ENCODE measurements around the gene AUTS2. TPM values are rescaled to one million over a fixed set of nuclear protein-coding genes. Genes with fewer than 3 reads are reported as not detected.

The AUTS2 gene
- total and polyA plus RNA-seq, 10 of the 15 experiments (the other 5 are each of a cell fraction or from before 2014, with no cell fraction given), result 6.4 to 55.6 (median 21.6) TPM

GRCh38 chr7:69889976-69890351 lies 291.7 kb downstream of the AUTS2 start (continued):
- TF ChIP-seq CEBPB (IDR thresholded peaks at IDR 0.05; ENCODE audit: borderline replicate concordance in 1 of 2, low read depth in 2 of 2, low read length in 2 of 2), result 0 out of 4 replicates have a peak, but pooled peaks of 1 of the 2 experiments have one; percentile 41
- no peak for TF ChIP-seq CHD2 (IDR thresholded peaks at IDR 0.05; ENCODE audit: borderline replicate concordance, low read depth, low read length)
- no peak for TF ChIP-seq RAD51 (IDR thresholded peaks at IDR 0.05)
- no peak for TF ChIP-seq POLR2AphosphoS2 (IDR thresholded peaks at IDR 0.05; ENCODE audit: low read depth, low read length)
- TF ChIP-seq HCFC1 (IDR thresholded peaks at IDR 0.05; ENCODE audit: low read length), result no peak
- TF ChIP-seq HDGF (IDR thresholded peaks at IDR 0.05), result no peak
- peak; percentile 67 for TF ChIP-seq RUNX3 (IDR thresholded peaks at IDR 0.05; ENCODE audit: low read length)

GRCh38 chr7:69892790-69893189 lies 294.5 kb downstream of the AUTS2 start:
- no peak overlapping the region for H2AFZ ChIP-seq (ENCODE audit: control insufficient read depth, low read depth, low read length)
- no peaks in the 10 kb centered on the region for H3K36me3 ChIP-seq (ENCODE audit: control insufficient read depth in 2 of 2, insufficient read depth in 2 of 2, low read length in 1 of 2)
- no peak overlapping the region for H3K4me2 ChIP-seq (ENCODE audit: control insufficient read depth, insufficient read depth)
- no peaks in the 10 kb centered on the region for H4K20me1 ChIP-seq (ENCODE audit: control insufficient read depth, insufficient read depth)
- in situ Hi-C loops (cut with MboI) (no loop called here), intact Hi-C loops (cut with micrococcal nuclease; ENCODE audit: unreplicated experiment) (loop anchor here (5.0 to 10.0 kb wide), 2 partner anchors 215 to 272 kb away; no protein-coding TSS in a partner anchor)
- H3K9ac ChIP-seq (ENCODE audit: control insufficient read depth, insufficient read depth, low read length), result no peak overlapping the region
- H3K79me2 ChIP-seq (ENCODE audit: control insufficient read depth, insufficient read depth, low read length), result peaks cover 22% of the 10 kb centered on the region
- peak; percentile 21; the same call in 2 of the 3 replicates for ATAC-seq
- RAD21 ChIA-PET (ENCODE audit: unreplicated experiment), result interaction anchor here (1.6 kb wide), 1 partner anchor 154 kb away, joined by 4 read pairs; no protein-coding TSS in a partner anchor
- no peak for DNase-seq (ENCODE audit: low read depth, low spot score)
- H3K9me3 ChIP-seq (replicated peaks; ENCODE audit: control insufficient read depth, insufficient read depth, low read length), result no peaks in the 10 kb centered on the region; the same call in 2 of the 3 replicates
- H3K4me1 ChIP-seq (ENCODE audit: control insufficient read depth, insufficient read depth, low read length), result peaks cover 24% of the 10 kb centered on the region
- FAIRE-seq, result no peak
- SMC1A ChIA-PET (ENCODE audit: uncharacterized antibody, unreplicated experiment), result interaction anchor here (1.2 to 1.6 kb wide), 4 partner anchors 10 to 153 kb away, joined by 3 to 7 read pairs (median 6); no protein-coding TSS in a partner anchor
- POLR2A ChIA-PET, result no interaction called here
- no TSS peak for BruUV-seq (replicated peaks)
- H3K4me3 ChIP-seq, result no peak overlapping the region
- no peaks in the 10 kb centered on the region for H3K27me3 ChIP-seq (replicated peaks in 1 of 2; ENCODE audit: control insufficient read depth in 2 of 2, insufficient read depth in 2 of 2, low read length in 1 of 2)
- TF ChIP-seq RAD21 (IDR thresholded peaks at IDR 0.05; ENCODE audit: insufficient read depth, low read depth, low read length) (peak; percentile 20; the same call in 1 of the 2 replicates), YBX1 (IDR thresholded peaks at IDR 0.05) (no peak), CEBPB (IDR thresholded peaks at IDR 0.05; ENCODE audit: borderline replicate concordance in 1 of 2, low read depth in 2 of 2, low read length in 2 of 2) (0 out of 4 replicates have a peak, but pooled peaks of 1 of the 2 experiments have one; percentile 33), CTCF (IDR thresholded peaks at IDR 0.05 in 2 of 3, conservative IDR thresholded peaks at IDR 0.05 in 1 of 3; ENCODE audit: control insufficient read depth in 2 of 3, extremely low read depth in 1 of 3, insufficient read depth in 1 of 3, low read depth in 3 of 3, low read length in 3 of 3) (0 out of 6 replicates have a peak, but pooled peaks of 1 of the 3 experiments have one; percentile 20)
- CTCF ChIA-PET, result interaction anchor here (1.0 to 1.8 kb wide), 3 partner anchors 32 to 86 kb away, joined by 3 to 6 read pairs (median 4); no protein-coding TSS in a partner anchor
- H3K27ac ChIP-seq (ENCODE audit: control insufficient read depth, insufficient read depth), result no peak overlapping the region

All from GM12878 (cell line).